Measurements from ENCODE around the gene RALB. TPM values are rescaled to one million over a fixed set of nuclear protein-coding genes. Genes with fewer than 3 reads are reported as not detected.

The RALB gene
- total RNA-seq, 1 experiment from 2014 or later = 59.4 TPM

GRCh38 chr2:120312076-120312475 is 59.4 kb downstream of the RALB start:
- no peaks in the 10 kb centered on the region for H3K36me3 ChIP-seq (ENCODE audit: control insufficient read depth, insufficient read depth, low read length)
- no peak for DNase-seq
- H3K9me3 ChIP-seq = no peaks in the 10 kb centered on the region
- no peaks in the 10 kb centered on the region for H3K4me1 Mint-ChIP-seq (ENCODE audit: low read depth, unreplicated experiment)
- ChIA-PET POLR2A (no interaction called here), CTCF (interaction anchor here (0.5 to 2.7 kb wide), 9 partner anchors 15 to 368 kb away, joined by 3 to 36 read pairs (median 4); partner anchors contain the start of genes INHBB, RALB and TMEM185B)
- no peaks in the 10 kb centered on the region for H3K27me3 ChIP-seq (replicated peaks; ENCODE audit: control insufficient read depth, insufficient read depth, low read length)
- no peaks in the 10 kb centered on the region for H3K27me3 Mint-ChIP-seq (ENCODE audit: insufficient read depth, unreplicated experiment)
- H3K36me3 Mint-ChIP-seq (ENCODE audit: insufficient read depth, unreplicated experiment) = peaks cover 6% of the 10 kb centered on the region
- H3K4me3 Mint-ChIP-seq (ENCODE audit: unreplicated experiment) = no peak overlapping the region
- no TSS peak for BruUV-seq (replicated peaks)
- TF ChIP-seq, protein P1, sequence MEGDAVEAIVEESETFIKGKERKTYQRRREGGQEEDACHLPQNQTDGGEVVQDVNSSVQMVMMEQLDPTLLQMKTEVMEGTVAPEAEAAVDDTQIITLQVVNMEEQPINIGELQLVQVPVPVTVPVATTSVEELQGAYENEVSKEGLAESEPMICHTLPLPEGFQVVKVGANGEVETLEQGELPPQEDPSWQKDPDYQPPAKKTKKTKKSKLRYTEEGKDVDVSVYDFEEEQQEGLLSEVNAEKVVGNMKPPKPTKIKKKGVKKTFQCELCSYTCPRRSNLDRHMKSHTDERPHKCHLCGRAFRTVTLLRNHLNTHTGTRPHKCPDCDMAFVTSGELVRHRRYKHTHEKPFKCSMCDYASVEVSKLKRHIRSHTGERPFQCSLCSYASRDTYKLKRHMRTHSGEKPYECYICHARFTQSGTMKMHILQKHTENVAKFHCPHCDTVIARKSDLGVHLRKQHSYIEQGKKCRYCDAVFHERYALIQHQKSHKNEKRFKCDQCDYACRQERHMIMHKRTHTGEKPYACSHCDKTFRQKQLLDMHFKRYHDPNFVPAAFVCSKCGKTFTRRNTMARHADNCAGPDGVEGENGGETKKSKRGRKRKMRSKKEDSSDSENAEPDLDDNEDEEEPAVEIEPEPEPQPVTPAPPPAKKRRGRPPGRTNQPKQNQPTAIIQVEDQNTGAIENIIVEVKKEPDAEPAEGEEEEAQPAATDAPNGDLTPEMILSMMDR (IDR thresholded peaks at IDR 0.05; ENCODE audit: insufficient read depth in 1 of 2, low read depth in 1 of 2, low read length in 1 of 2, severe bottlenecking in 1 of 2, unreplicated experiment in 1 of 2) = no peak
- no peaks in the 10 kb centered on the region for H3K4me1 ChIP-seq
- no peaks in the 10 kb centered on the region for H3K9me3 Mint-ChIP-seq (ENCODE audit: unreplicated experiment)
- intact Hi-C loops (cut with micrococcal nuclease; ENCODE audit: unreplicated experiment) = loop anchor here (2.0 kb wide), 2 partner anchors 129 to 137 kb away; no protein-coding TSS in a partner anchor
- no peak overlapping the region for H3K27ac Mint-ChIP-seq (ENCODE audit: unreplicated experiment)
- H3K4me3 ChIP-seq (ENCODE audit: low read depth, low read length) = no peak overlapping the region

DNA sequence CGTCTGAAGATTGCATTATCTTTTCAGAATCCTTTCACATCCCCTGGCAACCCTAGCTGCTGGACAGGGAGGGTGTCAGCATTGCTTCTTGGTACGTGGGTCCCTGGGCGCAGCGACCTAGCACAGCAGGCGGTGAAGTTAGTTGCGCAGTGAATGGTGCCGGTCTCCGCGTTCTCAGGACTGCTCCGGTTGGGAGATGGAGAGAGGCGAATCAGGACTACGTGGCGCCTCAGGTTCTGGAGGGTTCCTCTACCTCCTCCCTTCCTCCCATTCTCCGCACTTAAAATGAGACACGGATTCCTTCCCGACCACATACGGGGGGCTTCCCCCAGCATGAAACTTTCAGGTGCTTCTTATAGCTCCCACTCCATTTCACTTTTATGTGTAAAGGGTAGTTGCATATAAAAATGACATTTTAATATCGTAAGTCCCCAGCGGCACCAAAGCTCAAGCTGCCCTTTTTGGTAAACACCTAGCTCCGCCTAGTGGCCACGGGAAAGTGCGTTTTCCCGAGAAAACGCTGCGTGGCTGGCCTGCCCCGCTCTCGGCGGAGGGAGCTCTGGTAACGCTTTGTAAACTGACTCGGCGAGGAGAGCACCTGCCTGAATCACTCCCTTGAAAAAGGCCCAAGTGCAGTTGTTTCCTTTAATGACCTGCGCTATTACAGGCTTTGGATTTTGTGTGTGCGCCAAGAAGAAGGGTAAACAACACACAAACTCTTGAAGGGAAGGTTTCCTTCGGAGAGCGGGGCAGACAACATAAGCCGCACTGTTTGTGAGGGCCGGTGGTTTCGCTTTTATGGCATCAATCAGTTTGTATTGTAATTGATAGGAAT is 60.4 kb downstream of the RALB start:
- BruUV-seq (replicated peaks) = no TSS peak
- no peaks in the 10 kb centered on the region for H3K4me1 Mint-ChIP-seq (ENCODE audit: low read depth, unreplicated experiment)
- intact Hi-C loops (cut with micrococcal nuclease; ENCODE audit: unreplicated experiment) = loop anchor here (1.0 to 2.0 kb wide), 6 partner anchors 60 to 367 kb away; partner anchors contain the start of gene TMEM185B
- peaks cover 6% of the 10 kb centered on the region for H3K36me3 Mint-ChIP-seq (ENCODE audit: insufficient read depth, unreplicated experiment)
- POLR2A ChIA-PET = interaction anchor here (1.1 kb wide), 1 partner anchor 90 kb away, joined by 9 read pairs; the partner anchor contains the start of gene TMEM185B
- peak; percentile 79 to 84 for DNase-seq
- H3K36me3 ChIP-seq (ENCODE audit: control insufficient read depth, insufficient read depth, low read length) = no peaks in the 10 kb centered on the region
- H3K27me3 ChIP-seq (replicated peaks; ENCODE audit: control insufficient read depth, insufficient read depth, low read length) = no peaks in the 10 kb centered on the region
- peak overlapping the region; percentile 73 for H3K4me3 Mint-ChIP-seq (ENCODE audit: unreplicated experiment)
- TF ChIP-seq, protein P1 (IDR thresholded peaks at IDR 0.05; ENCODE audit: insufficient read depth in 1 of 2, low read depth in 1 of 2, low read length in 1 of 2, severe bottlenecking in 1 of 2, unreplicated experiment in 1 of 2) = peak; percentile 92 to 94
- CTCF ChIA-PET = interaction anchor here (0.5 to 2.7 kb wide), 37 partner anchors 9 to 693 kb away, joined by 3 to 36 read pairs (median 4); partner anchors contain the start of genes INHBB, RALB and TMEM185B
- no peaks in the 10 kb centered on the region for H3K27me3 Mint-ChIP-seq (ENCODE audit: insufficient read depth, unreplicated experiment)
- H3K4me1 ChIP-seq = no peaks in the 10 kb centered on the region
- no peak overlapping the region for H3K27ac Mint-ChIP-seq (ENCODE audit: unreplicated experiment)
- no peaks in the 10 kb centered on the region for H3K9me3 ChIP-seq
- H3K4me3 ChIP-seq (ENCODE audit: low read depth, low read length) = peak overlapping the region; percentile 18
- H3K9me3 Mint-ChIP-seq (ENCODE audit: unreplicated experiment) = no peaks in the 10 kb centered on the region
